ENCODE results near the gene BRD3. TPM values are rescaled to one million over a fixed set of nuclear protein-coding genes. Genes with fewer than 3 reads are reported as not detected.

BRD3 gene
- polyA plus RNA-seq, 1 experiment, result 6.6 TPM

GRCh38 chr9:134007150-134007549, 60.7 kb downstream of the BRD3 start:
- DNase-seq (ENCODE audit: low read depth), result no peak
- ChIA-PET POLR2A (no interaction called here), CTCF (interaction anchor here (0.7 to 5.5 kb wide), 2 partner anchors 13 to 390 kb away, joined by 3 to 39 read pairs; no protein-coding TSS in a partner anchor)
- no peak overlapping the region for H3K4me3 ChIP-seq (ENCODE audit: low read depth, low read length)
- TF ChIP-seq CTCF (IDR thresholded peaks at IDR 0.05; ENCODE audit: insufficient read depth, low read depth, low read length), result no peak
- no peaks in the 10 kb centered on the region for H3K36me3 ChIP-seq (ENCODE audit: control insufficient read depth, insufficient read depth, low read length)
- H3K27me3 ChIP-seq (ENCODE audit: control insufficient read depth, insufficient read depth, low read length), result no peaks in the 10 kb centered on the region

GRCh38 chr9:134005381-134005780, 62.4 kb downstream of the BRD3 start:
- POLR2A ChIA-PET, result interaction anchor here (0.6 kb wide), 1 partner anchor 218 kb away, joined by 4 read pairs; no protein-coding TSS in a partner anchor
- DNase-seq (ENCODE audit: low read depth), result no peak

GRCh38 chr9:134004881-134005280, 62.9 kb downstream of the BRD3 start:
- DNase-seq (ENCODE audit: low read depth), result no peak
- Histone ChIP-seq H3K4me3 (ENCODE audit: low read depth, low read length) (no peak overlapping the region), H3K36me3 (ENCODE audit: control insufficient read depth, insufficient read depth, low read length) (no peaks in the 10 kb centered on the region), H3K27me3 (ENCODE audit: control insufficient read depth, insufficient read depth, low read length) (no peaks in the 10 kb centered on the region)
- ChIA-PET POLR2A (no interaction called here), CTCF (interaction anchor here (5.5 kb wide), 1 partner anchor 11 kb away, joined by 39 read pairs; no protein-coding TSS in a partner anchor)
- TF ChIP-seq CTCF (IDR thresholded peaks at IDR 0.05; ENCODE audit: insufficient read depth, low read depth, low read length), result no peak

More at GRCh38 chr9:134005381-134005780, 62.4 kb downstream of the BRD3 start:
- TF ChIP-seq CTCF (IDR thresholded peaks at IDR 0.05; ENCODE audit: insufficient read depth, low read depth, low read length), result no peak
- CTCF ChIA-PET, result interaction anchor here (5.5 kb wide), 1 partner anchor 11 kb away, joined by 39 read pairs; no protein-coding TSS in a partner anchor
- no peaks in the 10 kb centered on the region for H3K36me3 ChIP-seq (ENCODE audit: control insufficient read depth, insufficient read depth, low read length)
- no peaks in the 10 kb centered on the region for H3K27me3 ChIP-seq (ENCODE audit: control insufficient read depth, insufficient read depth, low read length)
- H3K4me3 ChIP-seq (ENCODE audit: low read depth, low read length), result no peak overlapping the region

- no peak for TF ChIP-seq CTCF (IDR thresholded peaks at IDR 0.05; ENCODE audit: insufficient read depth, low read depth, low read length)
- no peak overlapping the region for H3K4me3 ChIP-seq (ENCODE audit: low read depth, low read length)
- H3K36me3 ChIP-seq (ENCODE audit: control insufficient read depth, insufficient read depth, low read length), result no peaks in the 10 kb centered on the region
- ChIA-PET POLR2A (no interaction called here), CTCF (interaction anchor here (5.5 kb wide), 1 partner anchor 10 kb away, joined by 39 read pairs; no protein-coding TSS in a partner anchor)
- no peak for DNase-seq (ENCODE audit: low read depth)
- no peaks in the 10 kb centered on the region for H3K27me3 ChIP-seq (ENCODE audit: control insufficient read depth, insufficient read depth, low read length)
These were observed 63.5 kb downstream of the BRD3 start for GRCh38 chr9:134004131-134004873.

- no peak for DNase-seq (ENCODE audit: low read depth)
- no peak for TF ChIP-seq CTCF (IDR thresholded peaks at IDR 0.05; ENCODE audit: insufficient read depth, low read depth, low read length)
- Histone ChIP-seq H3K4me3 (ENCODE audit: low read depth, low read length) (no peak overlapping the region), H3K36me3 (ENCODE audit: control insufficient read depth, insufficient read depth, low read length) (no peaks in the 10 kb centered on the region), H3K27me3 (ENCODE audit: control insufficient read depth, insufficient read depth, low read length) (no peaks in the 10 kb centered on the region)
- ChIA-PET CTCF (interaction anchor here (1.5 to 5.5 kb wide), 2 partner anchors 9 kb away, joined by 4 to 39 read pairs; no protein-coding TSS in a partner anchor), POLR2A (no interaction called here)
These were observed 64.6 kb downstream of the BRD3 start for GRCh38 chr9:134003237-134003636.

Measured in BJ (cell line).